Measurements from ENCODE around the gene B2M. TPM values are rescaled to one million over a fixed set of nuclear protein-coding genes. Genes with fewer than 3 reads are reported as not detected.
"Not testable (repeated sequence)": the region's sequence is repeated elsewhere in the genome, so short reads cannot be mapped to it uniquely, and the experiment has no call there.

Gene B2M
- total RNA-seq, 4 donors from 2014 or later = 3,609 to 4,918 (median 4,073) TPM

GRCh38 chr15:44718180-44718926, 7.0 kb downstream of the B2M start:
- H3K4me1 ChIP-seq = peaks cover 50% of the 10 kb centered on the region
- peaks cover 50% of the 10 kb centered on the region for H3K36me3 ChIP-seq
- H3K4me3 ChIP-seq = no peak overlapping the region
- H3K27me3 ChIP-seq = no peaks in the 10 kb centered on the region
- TF ChIP-seq CTCF (IDR thresholded peaks at IDR 0.05) (no peak), EP300 (IDR thresholded peaks at IDR 0.05) (no peak)
- H3K9me3 ChIP-seq = no peaks in the 10 kb centered on the region
- no peak overlapping the region for H3K27ac ChIP-seq
- no peak for DNase-seq (ENCODE audit: low spot score in 2 of 2)
- WGBS = 86% methylated on average over 4 of the region's 4 CpGs

GRCh38 chr15:44718927-44719292, 7.6 kb downstream of the B2M start:
- Histone ChIP-seq H3K27ac (no peak overlapping the region), H3K9me3 (no peaks in the 10 kb centered on the region), H3K27me3 (no peaks in the 10 kb centered on the region), H3K4me1 (peaks cover 44% of the 10 kb centered on the region), H3K36me3 (peaks cover 50% of the 10 kb centered on the region), H3K4me3 (no peak overlapping the region)
- 81% methylated on average over 8 of the region's 8 CpGs for WGBS
- DNase-seq (ENCODE audit: low spot score in 2 of 2) = no peak
- no peak for TF ChIP-seq EP300 (IDR thresholded peaks at IDR 0.05)

- WGBS = 72% methylated on average over 4 of the region's 4 CpGs
- no peaks in the 10 kb centered on the region for H3K9me3 ChIP-seq
- H3K36me3 ChIP-seq = peaks cover 50% of the 10 kb centered on the region
Observed at GRCh38 chr15:44719293-44719999, 8.1 kb downstream of the B2M start.

GRCh38 chr15:44720000-44720435, 8.7 kb downstream of the B2M start:
- not testable (repeated sequence) for DNase-seq (ENCODE audit: low spot score in 2 of 2)

More at GRCh38 chr15:44719293-44719999, 8.1 kb downstream of the B2M start:
- Histone ChIP-seq H3K4me1 (peaks cover 39% of the 10 kb centered on the region), H3K4me3 (no peak overlapping the region), H3K27ac (no peak overlapping the region), H3K27me3 (no peaks in the 10 kb centered on the region)
- DNase-seq (ENCODE audit: low spot score in 2 of 2) = no peak
- TF ChIP-seq POLR2A (IDR thresholded peaks at IDR 0.05) (no peak), EP300 (IDR thresholded peaks at IDR 0.05) (no peak), CTCF (IDR thresholded peaks at IDR 0.05) (no peak), POLR2AphosphoS5 (IDR thresholded peaks at IDR 0.05) (no peak)

GRCh38 chr15:44720460-44721176, 9.3 kb downstream of the B2M start:
- no peak overlapping the region for H3K4me3 ChIP-seq
- DNase-seq (ENCODE audit: low spot score in 2 of 2) = no peak
- H3K36me3 ChIP-seq = peaks cover 42% of the 10 kb centered on the region
- WGBS = 75% methylated on average over 4 of the region's 4 CpGs
- H3K27ac ChIP-seq = no peak overlapping the region
- H3K27me3 ChIP-seq = no peaks in the 10 kb centered on the region
- no peaks in the 10 kb centered on the region for H3K9me3 ChIP-seq
- peaks cover 27% of the 10 kb centered on the region for H3K4me1 ChIP-seq
- no peak for TF ChIP-seq CTCF (IDR thresholded peaks at IDR 0.05)
- TF ChIP-seq EP300 (IDR thresholded peaks at IDR 0.05) = no peak
- TF ChIP-seq POLR2A (IDR thresholded peaks at IDR 0.05) = no peak

More at GRCh38 chr15:44720000-44720435, 8.7 kb downstream of the B2M start:
- H3K9me3 ChIP-seq, H3K27ac ChIP-seq, H3K27me3 ChIP-seq, H3K4me3 ChIP-seq: not testable (repeated sequence)
- H3K36me3 ChIP-seq = peaks cover 48% of the 10 kb centered on the region
- WGBS = 88% methylated on average over 8 of the region's 8 CpGs
- peaks cover 33% of the 10 kb centered on the region for H3K4me1 ChIP-seq

- Histone ChIP-seq H3K4me3 (no peak overlapping the region), H3K27me3 (no peaks in the 10 kb centered on the region), H3K27ac (no peak overlapping the region), H3K4me1 (peaks cover 27% of the 10 kb centered on the region), H3K36me3 (peaks cover 28% of the 10 kb centered on the region), H3K9me3 (no peaks in the 10 kb centered on the region)
- TF ChIP-seq POLR2A (IDR thresholded peaks at IDR 0.05) (no peak), CTCF (IDR thresholded peaks at IDR 0.05) (no peak), EP300 (IDR thresholded peaks at IDR 0.05) (no peak), POLR2AphosphoS5 (IDR thresholded peaks at IDR 0.05) (no peak)
- 75% methylated on average over 2 of the region's 2 CpGs for WGBS
- no peak for DNase-seq (ENCODE audit: low spot score in 2 of 2)
Observed at GRCh38 chr15:44722011-44722410, 10.7 kb downstream of the B2M start.

Measured in suprapubic skin (tissue), 4 donors.